Stomach (tissue), 4 donors: ENCODE measurements around the gene HTR7.

ENCODE experiments used
- CTCF ChIP-seq, 7 experiments: fragments of 450-650 bp in 4 of 7; fragments of 200-600 bp in 3 of 7; sonication (generic) in 3 of 7; IDR thresholded peaks; one replicate each; pipeline ENCODE4 v1.5.1; 2016 to 2019; ENCODE audit warnings: antibody characterized with exemption in 7 of 7, control low read depth in 2 of 7, mild to moderate bottlenecking in 1 of 7
- EP300 ChIP-seq: sonication (generic); formaldehyde crosslinking; IDR thresholded peaks from one replicate; pipeline ENCODE4 v1.6.1; 2017; ENCODE audit warnings: antibody characterized with exemption
- POLR2A ChIP-seq, 4 donors: fragments of 450-650 bp; IDR thresholded peaks; one replicate each; pipeline ENCODE4 v1.6.1; 2016; ENCODE audit warnings: antibody characterized with exemption in 4 of 4, control low read depth in 2 of 4, mild to moderate bottlenecking in 1 of 4, moderate library complexity in 1 of 4
- POLR2AphosphoS5 ChIP-seq, 3 donors: sonication (generic); formaldehyde crosslinking; IDR thresholded peaks; one replicate each; pipeline ENCODE4 v1.6.1; 2016; ENCODE audit warnings: antibody characterized with exemption in 3 of 3

- TF ChIP-seq POLR2AphosphoS5 (IDR thresholded peaks at IDR 0.05), result no peak
- no peak for TF ChIP-seq CTCF (IDR thresholded peaks at IDR 0.05)
- no peak for TF ChIP-seq EP300
- no peak for TF ChIP-seq POLR2A (IDR thresholded peaks at IDR 0.05)
These were observed 51.2 kb downstream of the HTR7 start for GRCh38 chr10:90806677-90807076.
